D721Med (cell line): Measurements from ENCODE around the gene CCR2.
"Not testable (repeated sequence)": the region's sequence is repeated elsewhere in the genome, so short reads cannot be mapped to it uniquely, and the experiment has no call there.

ENCODE experiments used
- DNase-seq: peaks from one replicate; pipeline ENCODE4 v3.0.0; 2011; ENCODE audit warnings: low spot score; ENCODE audit not compliant: insufficient read length
- FAIRE-seq: peaks from 2 replicates; lab custom pipeline; 2011; peaks lifted over from hg19 to GRCh38; lab: Jason Lieb, UNC
- TF ChIP-seq, protein P1 (sequence below): IDR thresholded peaks from 2 replicates; pipeline ENCODE4 v1.5.1; 2012; ENCODE audit warnings: mild to moderate bottlenecking, control low read depth; ENCODE audit not compliant: insufficient read depth; ENCODE audit errors: missing control alignments

CCR2 gene

DNA sequence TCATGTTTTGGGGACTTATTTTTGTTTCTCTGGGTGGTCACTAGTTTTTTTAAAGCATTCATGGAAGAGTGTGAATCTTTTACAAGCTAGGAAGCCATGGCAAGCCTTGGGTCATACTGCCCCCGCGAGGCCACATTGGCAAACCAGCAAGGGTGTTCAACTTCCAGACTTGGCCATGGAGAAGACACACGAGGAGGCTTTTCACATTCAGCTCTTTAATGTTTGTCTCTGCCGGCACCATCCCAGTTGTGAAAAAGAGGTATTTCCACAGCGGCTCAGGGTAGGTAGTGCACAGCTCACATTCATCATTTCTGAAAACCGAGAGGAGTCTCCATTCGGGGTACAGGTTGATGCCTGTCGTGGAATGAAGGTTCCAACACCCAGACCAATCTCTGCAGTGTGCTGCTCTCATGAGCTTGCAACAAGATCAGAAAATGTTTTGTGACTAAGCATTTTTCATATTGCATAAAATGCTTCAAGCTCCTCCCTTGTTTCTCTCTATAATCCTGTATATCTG, 24.6 kb downstream of the CCR2 start:
- FAIRE-seq (no peak), DNase-seq (no peak)
- TF ChIP-seq, protein P1, sequence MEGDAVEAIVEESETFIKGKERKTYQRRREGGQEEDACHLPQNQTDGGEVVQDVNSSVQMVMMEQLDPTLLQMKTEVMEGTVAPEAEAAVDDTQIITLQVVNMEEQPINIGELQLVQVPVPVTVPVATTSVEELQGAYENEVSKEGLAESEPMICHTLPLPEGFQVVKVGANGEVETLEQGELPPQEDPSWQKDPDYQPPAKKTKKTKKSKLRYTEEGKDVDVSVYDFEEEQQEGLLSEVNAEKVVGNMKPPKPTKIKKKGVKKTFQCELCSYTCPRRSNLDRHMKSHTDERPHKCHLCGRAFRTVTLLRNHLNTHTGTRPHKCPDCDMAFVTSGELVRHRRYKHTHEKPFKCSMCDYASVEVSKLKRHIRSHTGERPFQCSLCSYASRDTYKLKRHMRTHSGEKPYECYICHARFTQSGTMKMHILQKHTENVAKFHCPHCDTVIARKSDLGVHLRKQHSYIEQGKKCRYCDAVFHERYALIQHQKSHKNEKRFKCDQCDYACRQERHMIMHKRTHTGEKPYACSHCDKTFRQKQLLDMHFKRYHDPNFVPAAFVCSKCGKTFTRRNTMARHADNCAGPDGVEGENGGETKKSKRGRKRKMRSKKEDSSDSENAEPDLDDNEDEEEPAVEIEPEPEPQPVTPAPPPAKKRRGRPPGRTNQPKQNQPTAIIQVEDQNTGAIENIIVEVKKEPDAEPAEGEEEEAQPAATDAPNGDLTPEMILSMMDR: peak; percentile 79

DNA sequence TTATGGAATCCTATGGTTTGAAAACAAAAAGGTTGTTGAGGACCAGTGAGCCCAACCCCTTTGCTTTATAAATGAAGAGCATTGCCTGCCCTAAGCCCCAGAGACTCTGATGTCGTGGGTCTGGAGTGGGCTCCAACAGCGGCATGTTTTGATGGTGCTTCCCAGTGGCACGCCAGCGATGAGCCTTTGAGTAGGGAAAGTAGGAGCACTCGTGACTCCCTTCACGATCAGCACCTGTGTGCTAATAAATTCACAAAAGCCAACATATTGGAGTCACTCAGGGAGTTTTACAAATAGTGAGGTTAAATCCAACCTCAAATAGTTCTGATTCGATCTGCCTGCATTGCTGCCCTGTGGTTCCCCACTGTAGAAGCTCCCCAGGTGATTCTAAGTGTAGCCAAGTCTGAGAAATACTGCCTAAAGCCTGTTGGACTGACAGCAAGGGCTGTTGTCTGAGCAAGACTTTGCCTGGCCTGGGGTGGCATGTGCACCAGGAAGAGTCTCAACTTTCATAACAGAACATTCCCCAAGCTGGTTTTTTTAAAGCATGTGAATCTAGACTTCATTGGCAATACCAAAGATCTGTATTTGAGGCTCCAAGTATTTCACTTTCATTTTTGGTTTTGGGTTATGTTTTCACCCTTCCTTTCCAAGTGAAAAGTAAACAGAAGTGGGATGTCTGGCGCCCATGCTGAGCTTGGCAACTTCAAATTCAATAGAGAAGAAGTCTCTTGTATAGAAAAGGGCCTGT, 26.7 kb downstream of the CCR2 start:
- TF ChIP-seq, protein P1: no peak
- DNase-seq (no peak), FAIRE-seq (no peak)

DNA sequence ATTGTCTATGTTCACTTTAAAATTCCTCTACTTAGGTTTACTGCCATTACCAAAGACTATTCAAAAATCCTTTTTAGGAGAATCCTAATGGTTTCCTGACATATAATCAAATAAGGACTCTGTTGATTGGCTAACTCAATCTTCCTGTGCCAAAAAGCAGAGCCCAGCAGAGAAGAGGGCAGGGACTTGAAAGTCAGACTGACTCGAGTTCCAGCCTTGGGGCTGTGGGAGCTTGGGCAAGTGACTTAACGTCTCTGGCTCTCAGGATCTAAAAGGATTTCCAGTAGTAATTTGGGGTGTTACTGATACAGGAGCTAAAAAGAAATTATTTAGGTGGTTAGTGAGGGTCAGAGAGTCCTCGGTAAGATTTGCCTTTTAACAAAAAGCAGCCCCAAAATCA, 27.7 kb downstream of the CCR2 start:
- no peak for DNase-seq
- TF ChIP-seq, protein P1: no peak
- no peak for FAIRE-seq

DNA sequence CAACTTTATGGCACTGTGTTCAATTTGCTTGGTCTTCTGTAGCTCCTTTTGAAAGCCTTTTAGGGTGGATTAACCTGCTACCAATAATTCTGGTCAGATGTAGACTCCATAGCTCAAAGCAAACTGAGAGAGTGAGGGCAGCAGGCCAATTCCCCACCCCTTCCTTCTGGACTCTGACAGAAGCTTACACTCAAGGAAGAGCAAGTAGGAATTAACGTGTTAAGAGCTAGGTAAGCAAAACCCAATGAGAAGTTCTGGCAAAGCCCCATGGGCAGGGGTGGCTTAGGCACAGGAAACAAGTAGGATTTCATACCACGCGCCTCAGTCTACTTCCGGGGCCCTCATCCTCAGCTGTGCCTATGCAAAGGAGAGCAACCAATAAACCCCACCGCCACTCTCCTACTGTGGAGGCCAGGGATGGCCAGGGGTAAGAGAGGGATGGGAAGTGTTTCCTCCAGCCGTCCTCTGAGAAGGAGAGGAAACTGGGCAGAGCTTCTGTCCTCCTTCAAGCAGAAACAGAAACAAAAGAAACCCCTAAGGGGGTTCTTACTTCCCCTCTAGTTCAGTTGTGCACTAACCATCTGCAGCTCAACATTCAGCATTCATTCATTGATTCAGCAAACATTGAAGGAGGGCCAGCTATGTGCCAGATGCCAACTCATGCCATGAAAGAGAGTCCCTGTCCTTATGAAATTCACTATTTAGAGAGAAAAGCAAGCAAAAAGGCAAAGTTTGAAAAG, 29.5 kb downstream of the CCR2 start:
- DNase-seq (no peak), FAIRE-seq (no peak)

DNA sequence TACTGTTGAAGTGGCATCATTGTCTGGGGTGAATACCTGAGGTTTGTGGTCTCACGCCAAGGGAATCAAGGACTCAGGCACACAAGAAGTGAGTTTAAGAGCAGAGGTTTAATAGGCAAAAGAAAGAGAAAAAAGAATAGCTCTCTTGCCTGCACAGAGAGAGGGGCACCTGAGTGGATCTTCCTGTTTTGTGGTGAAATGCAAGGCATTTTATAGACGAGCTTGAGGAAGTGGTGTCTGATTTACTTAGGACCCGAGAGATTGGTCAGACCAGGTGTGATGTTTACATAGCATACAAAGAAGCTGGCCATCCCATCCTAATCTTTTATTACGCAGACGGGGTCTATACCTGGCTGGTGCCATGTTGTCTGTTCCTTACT, 30.0 kb downstream of the CCR2 start:
- FAIRE-seq: no peak
- TF ChIP-seq, protein P1: no peak
- no peak for DNase-seq

More for the DNA sequence above, 29.5 kb downstream of the CCR2 start:
- TF ChIP-seq, protein P1: no peak

DNA sequence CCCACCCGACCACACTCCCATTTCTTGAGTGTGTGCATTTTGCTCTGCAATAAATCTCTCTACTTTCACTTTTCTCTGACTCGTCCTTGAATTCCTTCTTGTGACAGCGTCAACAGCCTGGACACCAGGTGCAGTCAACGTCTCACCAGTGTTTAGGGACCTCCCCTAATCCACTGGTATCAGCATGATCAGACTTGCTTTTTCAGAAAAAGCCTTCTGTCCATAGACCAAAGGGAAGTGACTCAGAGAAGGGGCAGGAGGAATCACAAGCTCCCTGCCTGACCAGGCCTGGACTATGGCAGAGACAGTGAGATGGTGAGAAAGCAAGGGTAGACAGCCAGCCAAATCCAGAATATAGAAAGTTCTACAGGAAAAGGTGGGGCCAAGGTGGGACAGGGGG, 32.3 kb downstream of the CCR2 start:
- TF ChIP-seq, protein P1: no peak
- no peak for FAIRE-seq
- no peak for DNase-seq

DNA sequence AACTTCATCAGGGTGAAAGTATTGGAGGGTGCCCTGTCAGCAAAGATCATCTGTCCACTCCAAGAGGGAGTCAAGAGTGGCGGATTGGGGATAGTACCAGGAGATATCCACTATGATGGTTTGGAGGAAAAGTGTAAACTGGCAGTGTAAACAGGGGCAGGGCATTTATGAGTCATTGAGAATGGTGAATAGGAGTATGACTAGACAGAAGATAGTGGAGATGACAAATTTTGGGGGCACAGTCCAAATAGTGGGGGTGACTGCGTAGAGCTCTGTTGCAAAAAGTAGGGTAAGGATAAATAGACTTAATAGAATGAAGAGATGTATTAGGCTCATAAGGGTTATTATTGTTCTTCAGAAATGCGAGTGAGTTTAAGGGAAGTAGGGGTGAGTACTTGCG, 34.9 kb downstream of the CCR2 start:
- DNase-seq, FAIRE-seq: not testable (repeated sequence)
